Measurements from ENCODE around the gene CAPN13. TPM values are rescaled to one million over a fixed set of nuclear protein-coding genes. Genes with fewer than 3 reads are reported as not detected.

CAPN13 gene
- total and polyA plus RNA-seq, 2 of the 4 experiments (the other 2 are of a cell fraction) = not detected

GRCh38 chr2:30820381-30821055 lies 13.3 kb upstream of the CAPN13 start:
- no peak overlapping the region for H2BK5ac ChIP-seq (ENCODE audit: low read depth, low read length, poor library complexity, severe bottlenecking)
- DNase-seq (no peak), ATAC-seq (ENCODE audit: low read depth) (no peak)
- dilution Hi-C loops (cut with HindIII; ENCODE audit: low sequenced_read_pairs, unreplicated experiment) = no loop called here
- 80% methylated on average over 1 of the region's 12 CpGs; no CpG with 5 or more reads in 1 of the 2 experiments for WGBS, 2 experiments (ENCODE audit: extremely low coverage in 2 of 2, insufficient read length in 1 of 2)
- no peak overlapping the region for H3K4me3 ChIP-seq (ENCODE audit: insufficient read depth, low read depth, low read length)
- H4K5ac ChIP-seq (ENCODE audit: low read depth, low read length) = no peak overlapping the region
- H2AK5ac ChIP-seq (ENCODE audit: low read depth, low read length) = no peak overlapping the region
- no peak overlapping the region for H2BK120ac ChIP-seq (ENCODE audit: low read depth, low read length)
- no peaks in the 10 kb centered on the region for H4K20me1 ChIP-seq (ENCODE audit: insufficient read depth, low read length)
- intact Hi-C loops (cut with micrococcal nuclease) = no loop called here
- no peak overlapping the region for H4K91ac ChIP-seq (ENCODE audit: insufficient read depth, low read depth, low read length)
- no peak overlapping the region for H3K27ac ChIP-seq (ENCODE audit: insufficient read depth, low read length)
- no peak overlapping the region for H3K56ac ChIP-seq (ENCODE audit: extremely low read depth, insufficient read depth, low read length)
- no peak overlapping the region for H2BK15ac ChIP-seq (ENCODE audit: low read depth, low read length)
- no peaks in the 10 kb centered on the region for H3K9me1 ChIP-seq (ENCODE audit: insufficient read depth, low read length)
- no peaks in the 10 kb centered on the region for H3K79me1 ChIP-seq (ENCODE audit: low read depth in 1 of 2, low read length in 2 of 2)
- in situ Hi-C loops (cut with MboI; ENCODE audit: low sequenced_read_pairs) = no loop called here
- no peaks in the 10 kb centered on the region for H3K36me3 ChIP-seq (ENCODE audit: control insufficient read depth, insufficient read depth, low read length)
- BruUV-seq (replicated peaks) = no TSS peak
- no peak overlapping the region for H3K9ac ChIP-seq (ENCODE audit: low read depth, low read length)
- no peaks in the 10 kb centered on the region for H3K27me3 ChIP-seq (ENCODE audit: control insufficient read depth, insufficient read depth, low read length)
- no peaks in the 10 kb centered on the region for H3K9me3 ChIP-seq (ENCODE audit: control insufficient read depth, insufficient read depth, low read length)
- H3K18ac ChIP-seq (ENCODE audit: low read depth, low read length) = no peak overlapping the region
- no peaks in the 10 kb centered on the region for H3K4me1 ChIP-seq (ENCODE audit: control insufficient read depth, insufficient read depth, low read length)
- TF ChIP-seq RFX5 (IDR thresholded peaks at IDR 0.05; ENCODE audit: low read depth, low read length) (no peak), ELK1 (IDR thresholded peaks at IDR 0.05; ENCODE audit: borderline replicate concordance, low read depth, low read length) (no peak), MXI1 (IDR thresholded peaks at IDR 0.05; ENCODE audit: borderline replicate concordance, low read depth, low read length) (no peak), CEBPB (IDR thresholded peaks at IDR 0.05; ENCODE audit: low read depth, low read length) (no peak), NFE2L2 (IDR thresholded peaks at IDR 0.05; ENCODE audit: low read depth, low read length) (no peak), BHLHE40 (IDR thresholded peaks at IDR 0.05; ENCODE audit: low read depth, low read length) (no peak), FOS (IDR thresholded peaks at IDR 0.05; ENCODE audit: low read depth, low read length) (no peak), CTCF (conservative IDR thresholded peaks at IDR 0.05; ENCODE audit: low read depth, low read length) (no peak), CHD1 (IDR thresholded peaks at IDR 0.05; ENCODE audit: low read depth, low read length) (no peak), MAZ (IDR thresholded peaks at IDR 0.05; ENCODE audit: borderline replicate concordance, low read depth, low read length) (no peak)
- H2BK20ac ChIP-seq (ENCODE audit: low read depth, low read length) = no peak overlapping the region
- no peak overlapping the region for H4K8ac ChIP-seq (ENCODE audit: low read depth in 2 of 2, low read length in 2 of 2)
- POLR2A ChIA-PET (ENCODE audit: unreplicated experiment) = no interaction called here
- H3K14ac ChIP-seq (replicated peaks; ENCODE audit: low read depth, low read length) = no peak overlapping the region
- H3K23ac ChIP-seq (ENCODE audit: low read depth, low read length) = no peak overlapping the region
- CTCF ChIA-PET = no interaction called here
- no peak overlapping the region for H2AK9ac ChIP-seq (replicated peaks; ENCODE audit: low read depth, low read length, poor library complexity)
- no peak overlapping the region for H2AFZ ChIP-seq (replicated peaks; ENCODE audit: low read length, poor library complexity)
- H3K4ac ChIP-seq (ENCODE audit: low read depth, low read length) = no peak overlapping the region
- H3K4me2 ChIP-seq (ENCODE audit: low read depth, low read length) = no peak overlapping the region
